CD4-positive, alpha-beta memory T cell (primary cell): ENCODE data around the gene PCDH8. TPM values are rescaled to one million over a fixed set of nuclear protein-coding genes. Genes with fewer than 3 reads are reported as not detected.
A peak's percentile ranks its signal among the peaks of the same experiment; 100 is the strongest.

Experiments
- CTCF ChIA-PET: fragments of 350-600 bp; sonication (Branson Sonifier 250); formaldehyde crosslinking; loops from one replicate; lab custom pipeline; 2021; ENCODE audit warnings: inconsistent platforms; ENCODE audit not compliant: partially characterized antibody; lab: Charles Lee
- POLR2A ChIA-PET: fragments of 350-600 bp; sonication (Branson Sonifier 250); formaldehyde crosslinking; loops from one replicate; lab custom pipeline; 2021; ENCODE audit not compliant: partially characterized antibody; lab: Charles Lee
- DNase-seq, 5 donors: peaks; one replicate each; pipeline versions ENCODE4 v3.0.0 to v3.0.0-alpha.2; 2020 to 2022; ENCODE audit warnings: mixed read lengths in 1 of 5
- H3K27ac ChIP-seq: one replicate; pipeline ENCODE4 v1.7.0; 2013; ENCODE audit warnings: low read depth, low read length
- H3K27me3 ChIP-seq: 2 replicates; pipeline ENCODE4 v1.7.0; 2013; ENCODE audit warnings: mild to moderate bottlenecking, low read length, moderate library complexity; ENCODE audit not compliant: insufficient read depth
- H3K36me3 ChIP-seq: 2 replicates; pipeline ENCODE4 v1.7.0; 2013; ENCODE audit warnings: mild to moderate bottlenecking, low read length, moderate library complexity; ENCODE audit not compliant: insufficient read depth
- H3K4me1 ChIP-seq: 2 replicates; pipeline ENCODE4 v1.7.0; 2013; ENCODE audit warnings: mild to moderate bottlenecking, low read length, moderate library complexity; ENCODE audit not compliant: insufficient read depth
- H3K4me3 ChIP-seq, 2 donors: one replicate each; pipeline ENCODE4 v1.7.0; 2013; ENCODE audit warnings: low read length in 2 of 2, mild to moderate bottlenecking in 1 of 2
- H3K9me3 ChIP-seq, 2 donors: one replicate each; pipeline ENCODE4 v1.7.0; 2013; ENCODE audit warnings: low read length in 2 of 2, control low read depth in 1 of 2; ENCODE audit not compliant: control insufficient read depth in 1 of 2
- H3K27ac Mint-ChIP-seq, 7 donors: one replicate each; pipeline ENCODE4 v1.8.0; 2020 to 2021; ENCODE audit warnings: mixed read lengths in 7 of 7, mild to moderate bottlenecking in 6 of 7, inconsistent platforms in 3 of 7, moderate library complexity in 3 of 7
- H3K27me3 Mint-ChIP-seq, 2 donors: one replicate each; pipeline ENCODE4 v1.8.0; 2020 to 2021; ENCODE audit warnings: mixed read lengths in 2 of 2
- H3K36me3 Mint-ChIP-seq, 2 donors: one replicate each; pipeline ENCODE4 v1.8.0; 2020 to 2021; ENCODE audit warnings: mixed read lengths in 2 of 2, inconsistent platforms in 1 of 2, mild to moderate bottlenecking in 1 of 2
- H3K4me1 Mint-ChIP-seq, 4 donors: one replicate each; pipeline ENCODE4 v1.8.0; 2020 to 2021; ENCODE audit warnings: mixed read lengths in 4 of 4, mild to moderate bottlenecking in 1 of 4
- H3K4me3 Mint-ChIP-seq, 8 donors: one replicate each; pipeline ENCODE4 v1.8.0; 2020 to 2021; ENCODE audit warnings: mixed read lengths in 8 of 8, mild to moderate bottlenecking in 7 of 8, moderate library complexity in 6 of 8, inconsistent platforms in 3 of 8
- H3K9me3 Mint-ChIP-seq, 8 donors: one replicate each; pipeline ENCODE4 v1.8.0; 2020 to 2021; ENCODE audit warnings: mixed read lengths in 8 of 8, mild to moderate bottlenecking in 5 of 8, inconsistent platforms in 3 of 8, moderate library complexity in 1 of 8
- intact Hi-C: fragments of 100-400 bp; cut with micrococcal nuclease; formaldehyde crosslinking; loops from one replicate; pipeline ENCODE4 v1.15.1; 2023
- polyA plus RNA-seq, 2 donors: library from polyadenylated mRNA; unstranded; fragments of 300-500 nt; fragmentation: Illumina TruSeq; gene quantifications; one replicate each; pipeline ENCODE4 v1.2.3, GENCODE V29; 2021
- total RNA-seq, 2 experiments: library from RNA; stranded (reverse); gene quantifications; one replicate each; pipeline ENCODE4 v1.2.3, GENCODE V29; 2021

The PCDH8 gene
- total and polyA plus RNA-seq, 4 experiments from 2014 or later: not detected

- ChIA-PET CTCF (interaction anchor here (1.2 kb wide), 1 partner anchor 25 kb away, joined by 3 read pairs; no protein-coding TSS in a partner anchor), POLR2A (no interaction called here)
- Mint-ChIP-seq H3K9me3 (peaks cover 0 to 5% (median 3%) of the 10 kb centered on the region in 8 donors), H3K27me3 (peaks cover 6 to 11% of the 10 kb centered on the region in 2 donors), H3K27ac (no peak overlapping the region), H3K36me3 (no peaks in the 10 kb centered on the region), H3K4me3 (no peak overlapping the region), H3K4me1 (no peaks in the 10 kb centered on the region)
- peaks cover 0 to 2% of the 10 kb centered on the region in 2 donors for H3K9me3 ChIP-seq
- H3K36me3 ChIP-seq: no peaks in the 10 kb centered on the region
- DNase-seq: no peak
- no peak overlapping the region for H3K4me3 ChIP-seq
- H3K4me1 ChIP-seq: no peaks in the 10 kb centered on the region
- H3K27ac ChIP-seq: no peak overlapping the region
- intact Hi-C loops: no loop called here
- H3K27me3 ChIP-seq: no peaks in the 10 kb centered on the region
Measured at GRCh38 chr13:52868190-52868589, 19.8 kb upstream of the PCDH8 start.

- H3K9me3 ChIP-seq: no peaks in the 10 kb centered on the region
- no peaks in the 10 kb centered on the region for H3K27me3 ChIP-seq
- intact Hi-C loops: no loop called here
- peaks cover 3 to 6% of the 10 kb centered on the region in 2 donors for H3K27me3 Mint-ChIP-seq
- no peaks in the 10 kb centered on the region for H3K4me1 Mint-ChIP-seq
- POLR2A ChIA-PET: no interaction called here
- H3K36me3 Mint-ChIP-seq: no peaks in the 10 kb centered on the region
- CTCF ChIA-PET: interaction anchor here (0.9 kb wide), 1 partner anchor 13 kb away, joined by 4 read pairs; no protein-coding TSS in a partner anchor
- H3K4me1 ChIP-seq: no peaks in the 10 kb centered on the region
- no peak overlapping the region for H3K27ac Mint-ChIP-seq
- no peaks in the 10 kb centered on the region for H3K36me3 ChIP-seq
- H3K4me3 Mint-ChIP-seq: no peak overlapping the region
- H3K9me3 Mint-ChIP-seq: peaks cover 0 to 4% (median 0%) of the 10 kb centered on the region in 8 donors
- H3K4me3 ChIP-seq: no peak overlapping the region
- H3K27ac ChIP-seq: no peak overlapping the region
- no peak for DNase-seq
Measured at GRCh38 chr13:52864941-52865340, 16.5 kb upstream of the PCDH8 start.

- no peaks in the 10 kb centered on the region for H3K36me3 Mint-ChIP-seq
- H3K27ac Mint-ChIP-seq: no peak overlapping the region
- peaks cover 0 to 4% (median 0%) of the 10 kb centered on the region in 8 donors for H3K9me3 Mint-ChIP-seq
- Histone ChIP-seq H3K36me3 (no peaks in the 10 kb centered on the region), H3K9me3 (no peaks in the 10 kb centered on the region), H3K4me3 (no peak overlapping the region), H3K4me1 (no peaks in the 10 kb centered on the region), H3K27me3 (no peaks in the 10 kb centered on the region), H3K27ac (no peak overlapping the region)
- peaks cover 3 to 10% of the 10 kb centered on the region in 2 donors for H3K27me3 Mint-ChIP-seq
- H3K4me1 Mint-ChIP-seq: no peaks in the 10 kb centered on the region
- no peak overlapping the region for H3K4me3 Mint-ChIP-seq
- intact Hi-C loops: no loop called here
- no peak for DNase-seq
- ChIA-PET CTCF (no interaction called here), POLR2A (no interaction called here)
Measured at GRCh38 chr13:52862358-52863206, 14.1 kb upstream of the PCDH8 start.

- Mint-ChIP-seq H3K4me1 (peaks cover 6 to 35% (median 15%) of the 10 kb centered on the region in 4 donors), H3K36me3 (no peaks in the 10 kb centered on the region), H3K9me3 (peaks cover 0 to 23% (median 15%) of the 10 kb centered on the region in 8 donors), H3K4me3 (peak overlapping the region in 6 of 8 donors; percentile 4 to 64 (median 20)), H3K27ac (no peak overlapping the region), H3K27me3 (peaks cover 59% of the 10 kb centered on the region in 2 donors)
- Histone ChIP-seq H3K36me3 (no peaks in the 10 kb centered on the region), H3K27ac (no peak overlapping the region), H3K9me3 (no peaks in the 10 kb centered on the region), H3K27me3 (peaks cover 17% of the 10 kb centered on the region), H3K4me1 (peaks cover 14% of the 10 kb centered on the region), H3K4me3 (no peak overlapping the region)
- DNase-seq: no peak
- CTCF ChIA-PET: no interaction called here
- POLR2A ChIA-PET: no interaction called here
- intact Hi-C loops: no loop called here
Measured at GRCh38 chr13:52852444-52852843, 4.0 kb upstream of the PCDH8 start.

- no peak overlapping the region for H3K27ac Mint-ChIP-seq
- H3K4me3 Mint-ChIP-seq: peak overlapping the region; percentile 63 to 79 (median 68)
- no peaks in the 10 kb centered on the region for H3K36me3 Mint-ChIP-seq
- Histone ChIP-seq H3K27ac (no peak overlapping the region), H3K9me3 (no peaks in the 10 kb centered on the region), H3K4me3 (peak overlapping the region in 1 of 2 donors; percentile 27), H3K36me3 (no peaks in the 10 kb centered on the region), H3K27me3 (peaks cover 17% of the 10 kb centered on the region), H3K4me1 (peaks cover 14% of the 10 kb centered on the region)
- H3K27me3 Mint-ChIP-seq: peaks cover 56 to 57% of the 10 kb centered on the region in 2 donors
- CTCF ChIA-PET: no interaction called here
- DNase-seq: no peak
- POLR2A ChIA-PET: no interaction called here
- peaks cover 0 to 23% (median 15%) of the 10 kb centered on the region in 8 donors for H3K9me3 Mint-ChIP-seq
- peaks cover 6 to 35% (median 15%) of the 10 kb centered on the region in 4 donors for H3K4me1 Mint-ChIP-seq
- intact Hi-C loops: no loop called here
Measured at GRCh38 chr13:52851137-52851962, 2.9 kb upstream of the PCDH8 start.

- Histone ChIP-seq H3K4me3 (peak overlapping the region in 1 of 2 donors; percentile 27), H3K27ac (no peak overlapping the region), H3K27me3 (peaks cover 17% of the 10 kb centered on the region), H3K9me3 (no peaks in the 10 kb centered on the region), H3K4me1 (peaks cover 14% of the 10 kb centered on the region), H3K36me3 (no peaks in the 10 kb centered on the region)
- Mint-ChIP-seq H3K4me3 (peak overlapping the region; percentile 59 to 79 (median 70)), H3K27ac (no peak overlapping the region), H3K9me3 (peaks cover 0 to 23% (median 15%) of the 10 kb centered on the region in 8 donors), H3K4me1 (peaks cover 6 to 35% (median 15%) of the 10 kb centered on the region in 4 donors), H3K36me3 (no peaks in the 10 kb centered on the region), H3K27me3 (peaks cover 54 to 57% of the 10 kb centered on the region in 2 donors)
- POLR2A ChIA-PET: no interaction called here
- intact Hi-C loops: no loop called here
- CTCF ChIA-PET: no interaction called here
- peak in 4 of 5 donors; percentile 6 to 17 (median 12) for DNase-seq
Measured at GRCh38 chr13:52850396-52851136, 2.1 kb upstream of the PCDH8 start.
